ENCODE data around the gene DGKQ. TPM values are rescaled to one million over a fixed set of nuclear protein-coding genes. Genes with fewer than 3 reads are reported as not detected.
"Not testable (repeated sequence)": the region's sequence is repeated elsewhere in the genome, so short reads cannot be mapped to it uniquely, and the experiment has no call there.

Gene DGKQ
- total RNA-seq, 4 donors from 2014 or later, result 51.8 to 147 (median 86.0) TPM

GRCh38 chr4:945274-946102 is 27.9 kb downstream of the DGKQ start:
- 79% methylated on average over 28 of the region's 28 CpGs; no CpG with 5 or more reads in 1 of the 2 donors for WGBS, 2 donors (ENCODE audit: low coverage in 1 of 2)
- Histone ChIP-seq H3K27ac (no peak overlapping the region), H3K4me1 (no peaks in the 10 kb centered on the region), H3K36me3 (no peaks in the 10 kb centered on the region), H3K27me3 (no peaks in the 10 kb centered on the region), H3K9me3 (no peaks in the 10 kb centered on the region), H3K4me3 (no peak overlapping the region)
- no peak for DNase-seq
- intact Hi-C loops (cut with DNase I; ENCODE audit: low total_unique reads), result no loop called here
- TF ChIP-seq POLR2AphosphoS5 (IDR thresholded peaks at IDR 0.05) (no peak), EP300 (IDR thresholded peaks at IDR 0.05; ENCODE audit: low read depth) (no peak), POLR2A (IDR thresholded peaks at IDR 0.05) (no peak)
- TF ChIP-seq, protein P1, sequence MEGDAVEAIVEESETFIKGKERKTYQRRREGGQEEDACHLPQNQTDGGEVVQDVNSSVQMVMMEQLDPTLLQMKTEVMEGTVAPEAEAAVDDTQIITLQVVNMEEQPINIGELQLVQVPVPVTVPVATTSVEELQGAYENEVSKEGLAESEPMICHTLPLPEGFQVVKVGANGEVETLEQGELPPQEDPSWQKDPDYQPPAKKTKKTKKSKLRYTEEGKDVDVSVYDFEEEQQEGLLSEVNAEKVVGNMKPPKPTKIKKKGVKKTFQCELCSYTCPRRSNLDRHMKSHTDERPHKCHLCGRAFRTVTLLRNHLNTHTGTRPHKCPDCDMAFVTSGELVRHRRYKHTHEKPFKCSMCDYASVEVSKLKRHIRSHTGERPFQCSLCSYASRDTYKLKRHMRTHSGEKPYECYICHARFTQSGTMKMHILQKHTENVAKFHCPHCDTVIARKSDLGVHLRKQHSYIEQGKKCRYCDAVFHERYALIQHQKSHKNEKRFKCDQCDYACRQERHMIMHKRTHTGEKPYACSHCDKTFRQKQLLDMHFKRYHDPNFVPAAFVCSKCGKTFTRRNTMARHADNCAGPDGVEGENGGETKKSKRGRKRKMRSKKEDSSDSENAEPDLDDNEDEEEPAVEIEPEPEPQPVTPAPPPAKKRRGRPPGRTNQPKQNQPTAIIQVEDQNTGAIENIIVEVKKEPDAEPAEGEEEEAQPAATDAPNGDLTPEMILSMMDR (IDR thresholded peaks at IDR 0.05), result no peak
- in situ Hi-C loops (cut with MboI; ENCODE audit: low pct_ligation_motif_present in 1 of 4, low pct_unique_long_range_greater_than_20kb in 1 of 4, low sequenced_read_pairs in 3 of 4), result no loop called here

DNA sequence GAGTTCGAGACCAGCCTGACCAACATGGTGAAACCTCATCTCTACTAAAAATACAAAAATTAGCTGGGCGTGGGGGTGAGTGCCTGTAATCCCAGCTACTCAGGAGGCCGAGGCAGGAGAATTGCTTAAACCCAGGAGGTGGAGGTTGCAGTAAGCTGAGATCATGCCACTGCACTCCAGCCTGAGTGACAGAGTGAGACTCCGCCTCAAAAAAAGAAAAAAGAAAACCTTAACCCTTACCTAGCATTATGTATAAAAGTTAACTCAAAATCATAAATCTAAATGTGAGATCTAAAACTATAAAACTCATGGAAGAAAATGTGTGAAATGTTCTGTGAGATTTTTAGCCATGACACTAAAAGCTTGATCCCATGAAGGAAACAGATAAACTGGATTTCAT is 33.9 kb downstream of the DGKQ start:
- DNase-seq; H3K4me3 ChIP-seq; H3K27me3 ChIP-seq; H3K36me3 ChIP-seq; H3K9me3 ChIP-seq; H3K4me1 ChIP-seq; in situ Hi-C loops (cut with MboI; ENCODE audit: low pct_ligation_motif_present in 1 of 4, low pct_unique_long_range_greater_than_20kb in 1 of 4, low sequenced_read_pairs in 3 of 4); H3K27ac ChIP-seq; intact Hi-C loops (cut with DNase I; ENCODE audit: low total_unique reads): not testable (repeated sequence)
- 88 to 100% methylated on average over 1 to 4 of the region's 4 CpGs for WGBS, 2 donors (ENCODE audit: low coverage in 1 of 2)

- no peak for DNase-seq
- H3K27me3 ChIP-seq, result no peaks in the 10 kb centered on the region
- peak overlapping the region; percentile 34 to 99 (median 64) for H3K4me3 ChIP-seq
Measured at GRCh38 chr4:932713-933070, 40.7 kb downstream of the DGKQ start.

DNA sequence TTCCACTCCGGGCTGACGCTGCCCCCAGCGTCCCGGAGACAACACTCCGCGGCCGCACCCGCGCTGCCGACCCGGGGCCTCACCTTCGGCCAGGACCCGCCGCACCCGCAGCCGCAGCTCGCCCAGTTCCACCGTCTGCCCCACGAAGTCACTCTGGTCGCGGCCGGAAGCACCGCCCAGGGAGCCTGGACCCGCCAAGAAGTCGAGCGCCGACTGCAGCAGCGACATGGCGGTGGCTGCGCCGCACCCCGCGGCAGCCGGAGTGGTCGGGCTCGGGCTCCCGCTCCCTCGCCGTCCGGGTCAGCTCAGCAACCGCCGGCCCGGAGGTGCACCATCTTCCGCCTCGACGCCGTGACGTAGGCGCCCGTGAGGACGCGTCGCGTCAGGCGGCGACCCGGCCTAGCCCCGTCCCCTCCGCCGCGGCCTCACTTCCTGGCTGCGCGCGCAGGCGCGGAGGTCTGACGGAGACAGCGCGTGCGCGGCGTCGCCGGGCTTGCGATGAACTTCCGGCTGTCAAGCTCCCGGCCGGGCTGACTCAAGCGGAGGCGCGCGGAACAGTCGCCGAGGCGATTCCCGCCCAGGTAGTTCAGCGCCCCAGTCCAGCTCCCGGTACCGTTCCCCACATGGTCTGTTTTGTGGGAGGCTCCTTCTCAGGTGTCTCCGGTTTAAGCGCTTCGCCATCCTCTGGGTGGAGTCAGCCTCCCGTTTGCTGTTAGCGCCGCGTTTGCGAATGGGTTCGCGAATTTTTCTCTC is 41.2 kb downstream of the DGKQ start, which contains the start of the genes GAK and TMEM175:
GAK (minus strand) TSS at position 357 of the 753 bp plus-strand sequence; CDS start at position 228, 129 bp downstream.
TMEM175 (plus strand) TSS at position 501 of the 753 bp plus-strand sequence. CDS start 15,280 bp downstream, outside the sequence.
- no peaks in the 10 kb centered on the region for H3K27me3 ChIP-seq
- peak; percentile 98 for DNase-seq
- intact Hi-C loops (cut with DNase I; ENCODE audit: low total_unique reads), result loop anchor here (2.0 kb wide), 1 partner anchor 77 kb away; no protein-coding TSS in a partner anchor
- H3K36me3 ChIP-seq, result no peaks in the 10 kb centered on the region
- no peaks in the 10 kb centered on the region for H3K9me3 ChIP-seq
- peaks cover 17 to 49% (median 31%) of the 10 kb centered on the region in 4 donors for H3K4me1 ChIP-seq
- peak within 1 kb of the TSS; percentile 56 to 99 (median 77) for H3K4me3 ChIP-seq
- TF ChIP-seq EP300 (IDR thresholded peaks at IDR 0.05; ENCODE audit: low read depth), result no peak
- peak; percentile 93 to 98 (median 98) for TF ChIP-seq POLR2AphosphoS5 (IDR thresholded peaks at IDR 0.05)
- TF ChIP-seq, protein P1 (IDR thresholded peaks at IDR 0.05), result peak in 2 of 5 experiments; percentile 19 to 40
- peak; percentile 97 for TF ChIP-seq POLR2A (IDR thresholded peaks at IDR 0.05)
- whole genome bisulfite sequencing, 2 donors (ENCODE audit: low coverage in 1 of 2), result 0% methylated on average over 1 to 62 of the region's 99 CpGs
- in situ Hi-C loops (cut with MboI; ENCODE audit: low pct_ligation_motif_present in 1 of 4, low pct_unique_long_range_greater_than_20kb in 1 of 4, low sequenced_read_pairs in 3 of 4), result no loop called here
- H3K27ac ChIP-seq, result peak within 1 kb of the TSS; percentile 91 to 95 (median 92)

More at GRCh38 chr4:932713-933070, 40.7 kb downstream of the DGKQ start:
- peaks cover 17 to 47% (median 31%) of the 10 kb centered on the region in 4 donors for H3K4me1 ChIP-seq
- in situ Hi-C loops (cut with MboI; ENCODE audit: low pct_ligation_motif_present in 1 of 4, low pct_unique_long_range_greater_than_20kb in 1 of 4, low sequenced_read_pairs in 3 of 4), result no loop called here
- H3K27ac ChIP-seq, result peak overlapping the region; percentile 91 to 95 (median 92)
- 2% methylated on average over 9 of the region's 11 CpGs; no CpG with 5 or more reads in 1 of the 2 donors for WGBS, 2 donors (ENCODE audit: low coverage in 1 of 2)
- TF ChIP-seq POLR2A (IDR thresholded peaks at IDR 0.05), result no peak
- no peak for TF ChIP-seq POLR2AphosphoS5 (IDR thresholded peaks at IDR 0.05)
- no peaks in the 10 kb centered on the region for H3K36me3 ChIP-seq
- H3K9me3 ChIP-seq, result no peaks in the 10 kb centered on the region
- intact Hi-C loops (cut with DNase I; ENCODE audit: low total_unique reads), result loop anchor here (2.0 kb wide), 1 partner anchor 76 kb away; no protein-coding TSS in a partner anchor

Data from transverse colon (tissue), 4 donors.